H1 (cell line): ENCODE data around the gene ITIH4. TPM values are rescaled to one million over a fixed set of nuclear protein-coding genes. Genes with fewer than 3 reads are reported as not detected.

Experiments used
- CTCF ChIA-PET: fragments of 300-600 bp; sonication (Branson Sonifier 250); formaldehyde crosslinking; loops from one replicate; lab custom pipeline; 2021; ENCODE audit not compliant: partially characterized antibody; lab: Charles Lee
- POLR2A ChIA-PET: fragments of 300-600 bp; sonication (Branson Sonifier 250); formaldehyde crosslinking; loops from one replicate; lab custom pipeline; 2021; ENCODE audit warnings: inconsistent platforms; ENCODE audit not compliant: partially characterized antibody; lab: Charles Lee
- DNase-seq, 2 experiments: peaks; one replicate each; pipeline versions ENCODE4 v3.0.0 to v3.0.0-alpha.2; 2010 to 2022; ENCODE audit warnings: low spot score in 2 of 2, low read depth in 1 of 2, mixed read lengths in 1 of 2
- FAIRE-seq: peaks from 2 replicates; lab custom pipeline; 2011; peaks lifted over from hg19 to GRCh38; lab: Jason Lieb, UNC
- H2AFZ ChIP-seq: 2 replicates; pipeline ENCODE4 v1.8.1; 2012; ENCODE audit warnings: low read length, inconsistent platforms
- H2AK5ac ChIP-seq: 2 replicates; pipeline ENCODE4 v1.6.1; 2013; ENCODE audit warnings: low read depth, low read length
- H2BK120ac ChIP-seq: replicated peaks from 2 replicates; pipeline ENCODE3; 2013; ENCODE audit warnings: low read depth, low read length, inconsistent platforms
- H2BK12ac ChIP-seq: 2 replicates; pipeline ENCODE4 v1.6.1; 2013; ENCODE audit warnings: low read depth, low read length
- H2BK15ac ChIP-seq: 2 replicates; pipeline ENCODE4 v1.6.1; 2013; ENCODE audit warnings: low read length
- H2BK20ac ChIP-seq: 2 replicates; pipeline ENCODE4 v1.6.1; 2013; ENCODE audit warnings: low read length
- H2BK5ac ChIP-seq: 2 replicates; pipeline ENCODE4 v1.6.1; 2013; ENCODE audit warnings: low read depth, low read length
- H3K14ac ChIP-seq: 2 replicates; pipeline ENCODE4 v1.6.1; 2013; ENCODE audit warnings: inconsistent platforms; ENCODE audit not compliant: insufficient read length
- H3K18ac ChIP-seq: 2 replicates; pipeline ENCODE4 v1.6.1; 2013; ENCODE audit warnings: low read length; ENCODE audit errors: extremely low read depth
- H3K23ac ChIP-seq: 2 replicates; pipeline ENCODE4 v1.6.1; 2013; ENCODE audit warnings: inconsistent platforms; ENCODE audit not compliant: insufficient read length
- H3K23me2 ChIP-seq: 2 replicates; pipeline ENCODE4 v1.6.1; 2013; ENCODE audit warnings: low read depth, low read length
- H3K27ac ChIP-seq: 2 replicates; pipeline ENCODE4 v1.6.1; 2011; ENCODE audit warnings: low read depth, low read length, inconsistent platforms
- H3K27me3 ChIP-seq, 4 experiments: replicated peaks in 1 of 4; 1 replicate in 1 of 4; 2 replicates in 3 of 4; pipeline versions ENCODE4 v1.6.1 to v1.8.1; 2011 to 2013; ENCODE audit warnings: low read length in 3 of 4, mild to moderate bottlenecking in 3 of 4, inconsistent platforms in 2 of 4, mixed read lengths in 2 of 4, moderate library complexity in 1 of 4; ENCODE audit not compliant: control insufficient read depth in 3 of 4, insufficient read depth in 3 of 4; ENCODE audit errors: extremely low read depth in 1 of 4
- H3K36me3 ChIP-seq, 4 experiments: 2 replicates each; pipeline versions ENCODE4 v1.6.1 to v1.8.1; 2011 to 2013; ENCODE audit warnings: mild to moderate bottlenecking in 4 of 4, low read length in 3 of 4, moderate library complexity in 2 of 4, control low read depth in 1 of 4, inconsistent platforms in 1 of 4; ENCODE audit not compliant: insufficient read depth in 4 of 4, control insufficient read depth in 2 of 4
- H3K4ac ChIP-seq: replicated peaks from 2 replicates; pipeline ENCODE3; 2013; ENCODE audit warnings: low read length, low read depth, mixed read lengths, inconsistent platforms; ENCODE audit not compliant: insufficient read length
- H3K4me1 ChIP-seq, 4 experiments: replicated peaks in 1 of 4; 1 replicate in 1 of 4; 2 replicates in 3 of 4; pipeline versions ENCODE4 v1.6.1 to v1.8.1; 2011 to 2013; ENCODE audit warnings: low read length in 3 of 4, inconsistent platforms in 2 of 4, mixed read lengths in 1 of 4; ENCODE audit not compliant: insufficient read depth in 4 of 4, control insufficient read depth in 3 of 4
- H3K4me2 ChIP-seq, 2 experiments: 2 replicates each; pipeline versions ENCODE4 v1.6.1 to v1.8.1; 2011 to 2013; ENCODE audit warnings: low read depth in 2 of 2, low read length in 2 of 2, control low read depth in 1 of 2, inconsistent platforms in 1 of 2, mild to moderate bottlenecking in 1 of 2; ENCODE audit not compliant: insufficient read depth in 1 of 2
- H3K4me3 ChIP-seq, 4 experiments: fragments of 200-600, 300-600 bp in 1 of 4; sonication (generic), shearing (Covaris generic), sonication (Bioruptor Twin) in 1 of 4; 2 replicates each; pipeline versions ENCODE4 v1.5.1 to v1.8.1; 2011 to 2016; ENCODE audit warnings: low read length in 4 of 4, low read depth in 3 of 4, control low read depth in 2 of 4, inconsistent platforms in 2 of 4, mild to moderate bottlenecking in 2 of 4, mixed read lengths in 1 of 4, moderate library complexity in 1 of 4; ENCODE audit not compliant: insufficient read depth in 2 of 4; ENCODE audit errors: extremely low read depth in 1 of 4
- H3K56ac ChIP-seq: replicated peaks from 2 replicates; pipeline ENCODE3; 2013; ENCODE audit warnings: low read depth, mild to moderate bottlenecking, mixed read lengths, low read length, inconsistent platforms; ENCODE audit not compliant: insufficient read length
- H3K79me1 ChIP-seq: 2 replicates; pipeline ENCODE4 v1.6.1; 2013; ENCODE audit warnings: low read depth, low read length, control low read depth
- H3K79me2 ChIP-seq, 2 experiments: 2 replicates each; pipeline versions ENCODE4 v1.6.1 to v1.8.1; 2012 to 2013; ENCODE audit warnings: low read length in 2 of 2, mild to moderate bottlenecking in 2 of 2, inconsistent platforms in 1 of 2; ENCODE audit not compliant: insufficient read depth in 2 of 2, control insufficient read depth in 1 of 2
- H3K9ac ChIP-seq, 4 experiments: replicated peaks in 1 of 4; 1 replicate in 1 of 4; 2 replicates in 3 of 4; pipeline versions ENCODE4 v1.6.1 to v1.8.1; 2011 to 2013; ENCODE audit warnings: low read depth in 3 of 4, low read length in 3 of 4, control low read depth in 2 of 4, mild to moderate bottlenecking in 2 of 4, moderate library complexity in 2 of 4, inconsistent platforms in 1 of 4; ENCODE audit errors: extremely low read depth in 1 of 4
- H3K9me3 ChIP-seq, 2 experiments: 2 replicates each; pipeline versions ENCODE4 v1.6.1 to v1.8.1; 2012 to 2013; ENCODE audit warnings: mild to moderate bottlenecking in 2 of 2, moderate library complexity in 2 of 2, control low read depth in 1 of 2, inconsistent platforms in 1 of 2, low read depth in 1 of 2, low read length in 1 of 2, mixed read lengths in 1 of 2; ENCODE audit not compliant: insufficient read depth in 2 of 2
- H4K20me1 ChIP-seq, 2 experiments: replicated peaks in 1 of 2; 2 replicates each; pipeline versions ENCODE3 to v1.8.1; 2011 to 2013; ENCODE audit warnings: inconsistent platforms in 2 of 2, low read length in 2 of 2, mild to moderate bottlenecking in 1 of 2; ENCODE audit not compliant: insufficient read depth in 2 of 2, control insufficient read depth in 1 of 2
- H4K5ac ChIP-seq: 2 replicates; pipeline ENCODE4 v1.6.1; 2013; ENCODE audit warnings: low read length, low read depth, mixed read lengths, inconsistent platforms; ENCODE audit not compliant: insufficient read length
- H4K8ac ChIP-seq: 2 replicates; pipeline ENCODE4 v1.8.0; 2013; ENCODE audit warnings: mild to moderate bottlenecking, moderate library complexity, low read length, inconsistent platforms; ENCODE audit not compliant: insufficient read depth; ENCODE audit errors: extremely low read depth
- H4K91ac ChIP-seq: replicated peaks from 2 replicates; pipeline ENCODE3; 2013; ENCODE audit warnings: low read length, mixed read lengths, inconsistent platforms; ENCODE audit not compliant: insufficient read length
- CBX8 ChIP-seq: fragments of 300-800, 300-1000 bp; sonication (generic); IDR thresholded peaks from 2 replicates; pipeline ENCODE4 v1.7.1; 2016; ENCODE audit warnings: low read depth, low read length, borderline replicate concordance
- GABPA ChIP-seq: IDR thresholded peaks from 2 replicates; pipeline ENCODE4 v1.6.1; 2011; ENCODE audit warnings: mild to moderate bottlenecking, low read length, moderate library complexity, borderline replicate concordance; ENCODE audit not compliant: insufficient read depth
- NANOG ChIP-seq: IDR thresholded peaks from 2 replicates; pipeline ENCODE4 v1.6.1; 2011; ENCODE audit warnings: low read length, low read depth, mild to moderate bottlenecking, inconsistent platforms; ENCODE audit not compliant: insufficient read depth, poor library complexity, severe bottlenecking
- SIRT6 ChIP-seq: IDR thresholded peaks from one replicate; pipeline ENCODE4 v1.7.1; 2012; ENCODE audit warnings: low read length, inconsistent platforms
- WGBS, 2 experiments: shearing (Covaris generic) in 1 of 2; methylation state at CpG; one replicate each; pipeline versions ENCODE4 v1.1.6 to v1.1.7; 2013 to 2015; ENCODE audit warnings: low lambda C conversion rate in 2 of 2, mixed read lengths in 2 of 2, inconsistent platforms in 1 of 2, low coverage in 1 of 2, missing lambda C conversion rate in 1 of 2; ENCODE audit not compliant: insufficient replicate concordance in 2 of 2, insufficient coverage in 1 of 2, insufficient read length in 1 of 2; ENCODE audit errors: extremely low coverage in 1 of 2, missing lambda C conversion rate in 1 of 2; 5-methylcytosine and 5-hydroxymethylcytosine counted together
- polyA plus RNA-seq, 7 experiments: library from polyadenylated mRNA; depleted of rRNA in 3 of 7; stranded (reverse) in 5 of 7; unstranded in 2 of 7; fragments of >200 nt in 5 of 7; fragments of 200-250 nt in 2 of 7; gene quantifications; 1 replicate in 5 of 7; 2 replicates in 1 of 7; 4 replicates in 1 of 7; pipeline versions ENCODE4 v1.2.1 to v1.2.3, GENCODE V29; 2011 to 2013; ENCODE audit warnings: missing spikeins in 2 of 7, mixed read lengths in 2 of 7
- total RNA-seq: library from RNA; stranded (reverse); fragmentation: NEBNext Ultra II Directional; extraction: Animal tissue kit (Norgen Biotek cat#: 25700); gene quantifications from 2 replicates; pipeline ENCODE4 v1.2.1, GENCODE V29; 2021

ITIH4 gene
- total and polyA plus RNA-seq, 2 of the 8 experiments (the other 6 are each of a cell fraction or from before 2014, with no cell fraction given) = 3.4 to 3.7 TPM

- H2AK5ac ChIP-seq = no peak overlapping the region
- POLR2A ChIA-PET = interaction anchor here (0.6 to 1.9 kb wide), 2 partner anchors 11 to 28 kb away, joined by 4 to 6 read pairs; partner anchors contain the start of gene NEK4
- no peak overlapping the region for H2BK12ac ChIP-seq
- no peaks in the 10 kb centered on the region for H3K27me3 ChIP-seq
- no peaks in the 10 kb centered on the region for H3K4me1 ChIP-seq
- no peak overlapping the region for H2BK15ac ChIP-seq
- H3K18ac ChIP-seq = no peak overlapping the region
- H3K9ac ChIP-seq = no peak overlapping the region
- H4K5ac ChIP-seq = no peak overlapping the region
- H4K91ac ChIP-seq = no peak overlapping the region
- H4K8ac ChIP-seq = no peak overlapping the region
- no peak overlapping the region for H2BK120ac ChIP-seq
- 77% methylated on average over 10 of the region's 10 CpGs; no CpG with 5 or more reads in 1 of the 2 experiments for WGBS, 2 experiments
- no peak overlapping the region for H3K4ac ChIP-seq
- DNase-seq = no peak
- no peaks in the 10 kb centered on the region for H3K9me3 ChIP-seq
- H3K56ac ChIP-seq = no peak overlapping the region
- no peaks in the 10 kb centered on the region for H3K23me2 ChIP-seq
- no peak overlapping the region for H3K4me3 ChIP-seq
- TF ChIP-seq CBX8 (no peak), GABPA (no peak), SIRT6 (no peak), NANOG (no peak)
- TF ChIP-seq, all 59 proteins: peak for 0
- Histone ChIP-seq H2BK20ac (no peak overlapping the region), H3K36me3 (no peaks in the 10 kb centered on the region), H4K20me1 (peaks cover 0 to 2% of the 10 kb centered on the region in 2 experiments), H3K14ac (no peak overlapping the region), H3K27ac (no peak overlapping the region), H2BK5ac (0 out of 2 replicates have a peak overlapping the region, but pooled peaks have one; percentile 35), H3K79me1 (no peaks in the 10 kb centered on the region), H3K4me2 (no peak overlapping the region), H3K79me2 (no peaks in the 10 kb centered on the region), H2AFZ (peak overlapping the region; percentile 9; the same call in 1 of the 2 replicates), H3K23ac (no peak overlapping the region)
- CTCF ChIA-PET = interaction anchor here (0.5 to 6.9 kb wide), 27 partner anchors 8 to 349 kb away, joined by 3 to 86 read pairs (median 6); partner anchors contain the start of genes ITIH1, MUSTN1 and NEK4
- no peak for FAIRE-seq
These were observed 32.0 kb downstream of the ITIH4 start for GRCh38 chr3:52798376-52798977.
